IMR-90 (cell line): ENCODE data around the gene SLC50A1. TPM values are rescaled to one million over a fixed set of nuclear protein-coding genes. Genes with fewer than 3 reads are reported as not detected.

Experiments used
- ATAC-seq: fragments of 200-7000 bp; cut with Tn5 transposase; 2 replicates; pipeline ENCODE4 v1.9.1; 2020; ENCODE audit warnings: low read depth, mild to moderate bottlenecking, moderate library complexity
- BruUV-seq: library from RNA; stranded (reverse); fragments of 400-500 nt; replicated peaks from 2 replicates; lab custom pipeline; 2021; lab: Mats Ljungman, UMichigan
- CTCF ChIA-PET: fragments of 300-600 bp; formaldehyde crosslinking; extraction: SDS; loops from one replicate; lab custom pipeline; 2021; ENCODE audit warnings: antibody characterized with exemption; lab: Yijun Ruan, JAX
- POLR2A ChIA-PET: fragments of 300-600 bp; sonication (Branson Sonifier 250); formaldehyde crosslinking; loops from one replicate; lab custom pipeline; 2022; ENCODE audit warnings: antibody characterized with exemption; ENCODE audit not compliant: unreplicated experiment; lab: Charles Lee
- DNase-seq: peaks from one replicate; pipeline ENCODE4 v3.0.0; 2013
- H2AFZ ChIP-seq: replicated peaks from 2 replicates; pipeline ENCODE3; 2013; ENCODE audit warnings: low read length, mild to moderate bottlenecking; ENCODE audit not compliant: poor library complexity
- H2AK5ac ChIP-seq: 2 replicates; pipeline ENCODE4 v1.6.1; 2013; ENCODE audit warnings: low read depth, low read length, inconsistent platforms
- H2AK9ac ChIP-seq: replicated peaks from 2 replicates; pipeline ENCODE3; 2013; ENCODE audit warnings: mild to moderate bottlenecking, low read depth, low read length, moderate library complexity; ENCODE audit not compliant: poor library complexity
- H2BK120ac ChIP-seq: 2 replicates; pipeline ENCODE4 v1.6.1; 2013; ENCODE audit warnings: low read depth, low read length, inconsistent platforms
- H2BK15ac ChIP-seq: 3 replicates; pipeline ENCODE4 v1.6.1; 2013; ENCODE audit warnings: low read depth, low read length, inconsistent platforms
- H2BK20ac ChIP-seq: 2 replicates; pipeline ENCODE4 v1.6.1; 2013; ENCODE audit warnings: low read depth, mild to moderate bottlenecking, inconsistent platforms, low read length, moderate library complexity
- H2BK5ac ChIP-seq: 2 replicates; pipeline ENCODE4 v1.6.1; 2013; ENCODE audit warnings: mild to moderate bottlenecking, low read depth, low read length, inconsistent platforms; ENCODE audit not compliant: poor library complexity, severe bottlenecking
- H3K14ac ChIP-seq: replicated peaks from 2 replicates; pipeline ENCODE4 v1.6.1; 2013; ENCODE audit warnings: low read depth, low read length, inconsistent platforms
- H3K18ac ChIP-seq: 2 replicates; pipeline ENCODE4 v1.6.1; 2013; ENCODE audit warnings: low read depth, low read length, control low read depth
- H3K23ac ChIP-seq: 2 replicates; pipeline ENCODE4 v1.6.1; 2013; ENCODE audit warnings: low read depth, low read length, inconsistent platforms
- H3K27ac ChIP-seq: 2 replicates; pipeline ENCODE4 v1.5.1; 2013; ENCODE audit warnings: mild to moderate bottlenecking, control low read depth, low read length; ENCODE audit not compliant: insufficient read depth
- H3K27me3 ChIP-seq: 2 replicates; pipeline ENCODE4 v1.6.1; 2013; ENCODE audit warnings: low read length; ENCODE audit not compliant: control insufficient read depth, insufficient read depth
- H3K36me3 ChIP-seq: 2 replicates; pipeline ENCODE4 v1.6.1; 2013; ENCODE audit warnings: low read length, mixed read lengths; ENCODE audit not compliant: control insufficient read depth, insufficient read depth
- H3K4ac ChIP-seq: 2 replicates; pipeline ENCODE4 v1.6.1; 2013; ENCODE audit warnings: low read depth, low read length, inconsistent platforms
- H3K4me1 ChIP-seq: 2 replicates; pipeline ENCODE4 v1.6.1; 2013; ENCODE audit warnings: low read length, mixed read lengths; ENCODE audit not compliant: control insufficient read depth, insufficient read depth
- H3K4me2 ChIP-seq: 2 replicates; pipeline ENCODE4 v1.6.1; 2013; ENCODE audit warnings: low read depth, mild to moderate bottlenecking, control low read depth, low read length, moderate library complexity
- H3K4me3 ChIP-seq: 2 replicates; pipeline ENCODE4 v1.5.1; 2013; ENCODE audit warnings: low read depth, mild to moderate bottlenecking, control low read depth, low read length, moderate library complexity; ENCODE audit not compliant: insufficient read depth
- H3K56ac ChIP-seq: 2 replicates; pipeline ENCODE4 v1.6.1; 2013; ENCODE audit warnings: low read length, inconsistent platforms; ENCODE audit not compliant: insufficient read depth; ENCODE audit errors: extremely low read depth
- H3K79me1 ChIP-seq, 2 experiments: 2 replicates each; pipeline ENCODE4 v1.6.1; 2013; ENCODE audit warnings: low read length in 2 of 2, inconsistent platforms in 1 of 2, low read depth in 1 of 2
- H3K9ac ChIP-seq: 2 replicates; pipeline ENCODE4 v1.6.1; 2013; ENCODE audit warnings: low read depth, low read length, control low read depth
- H3K9me1 ChIP-seq: 2 replicates; pipeline ENCODE4 v1.6.1; 2013; ENCODE audit warnings: low read length, inconsistent platforms; ENCODE audit not compliant: insufficient read depth
- H3K9me3 ChIP-seq: 2 replicates; pipeline ENCODE4 v1.6.1; 2013; ENCODE audit warnings: low read length; ENCODE audit not compliant: control insufficient read depth, insufficient read depth
- H4K20me1 ChIP-seq: 2 replicates; pipeline ENCODE4 v1.6.1; 2013; ENCODE audit warnings: low read length, inconsistent platforms; ENCODE audit not compliant: insufficient read depth
- H4K5ac ChIP-seq: 2 replicates; pipeline ENCODE4 v1.6.1; 2013; ENCODE audit warnings: mild to moderate bottlenecking, low read depth, low read length, control low read depth
- H4K8ac ChIP-seq, 2 experiments: 2 replicates each; pipeline ENCODE4 v1.6.1; 2013; ENCODE audit warnings: low read depth in 2 of 2, low read length in 2 of 2, control low read depth in 1 of 2, inconsistent platforms in 1 of 2
- H4K91ac ChIP-seq: 2 replicates; pipeline ENCODE4 v1.6.1; 2013; ENCODE audit warnings: low read depth, low read length, inconsistent platforms; ENCODE audit not compliant: insufficient read depth
- BHLHE40 ChIP-seq: fragments of 150-350 bp; IDR thresholded peaks from 2 replicates; pipeline ENCODE4 v1.6.1; 2016; ENCODE audit warnings: mild to moderate bottlenecking, low read depth, low read length
- CEBPB ChIP-seq: IDR thresholded peaks from 2 replicates; pipeline ENCODE4 v1.6.1; 2012; ENCODE audit warnings: low read depth, low read length, improper control_type of control experiment
- CHD1 ChIP-seq: IDR thresholded peaks from 2 replicates; pipeline ENCODE4 v1.6.1; 2012; ENCODE audit warnings: low read depth, low read length, improper control_type of control experiment
- CTCF ChIP-seq: conservative IDR thresholded peaks from 2 replicates; pipeline ENCODE4 v1.5.1; 2012; ENCODE audit warnings: mild to moderate bottlenecking, low read depth, low read length, improper control_type of control experiment
- FOS ChIP-seq: fragments of 150-350 bp; IDR thresholded peaks from 2 replicates; pipeline ENCODE4 v1.6.1; 2016; ENCODE audit warnings: low read depth, low read length
- MAFK ChIP-seq: IDR thresholded peaks from 2 replicates; pipeline ENCODE4 v1.6.1; 2012; ENCODE audit warnings: low read depth, low read length, improper control_type of control experiment
- MAZ ChIP-seq: IDR thresholded peaks from 2 replicates; pipeline ENCODE4 v1.6.1; 2012; ENCODE audit warnings: low read depth, mild to moderate bottlenecking, low read length, improper control_type of control experiment, moderate library complexity, borderline replicate concordance
- MXI1 ChIP-seq: IDR thresholded peaks from 2 replicates; pipeline ENCODE4 v1.6.1; 2012; ENCODE audit warnings: low read depth, mild to moderate bottlenecking, low read length, moderate library complexity, borderline replicate concordance
- NFE2L2 ChIP-seq: fragments of 150-350 bp; IDR thresholded peaks from 2 replicates; pipeline ENCODE4 v1.6.1; 2016; ENCODE audit warnings: low read depth, mild to moderate bottlenecking, low read length
- POLR2A ChIP-seq: IDR thresholded peaks from 2 replicates; pipeline ENCODE4 v1.6.1; 2012; ENCODE audit warnings: mild to moderate bottlenecking, low read depth, low read length
- RAD21 ChIP-seq: IDR thresholded peaks from 2 replicates; pipeline ENCODE4 v1.6.1; 2012; ENCODE audit warnings: low read length, improper control_type of control experiment
- RCOR1 ChIP-seq: IDR thresholded peaks from 2 replicates; pipeline ENCODE4 v1.6.1; 2012; ENCODE audit warnings: mild to moderate bottlenecking, low read length, improper control_type of control experiment; ENCODE audit not compliant: insufficient replicate concordance
- RFX5 ChIP-seq: IDR thresholded peaks from 2 replicates; pipeline ENCODE4 v1.8.0; 2012; ENCODE audit warnings: low read depth, mild to moderate bottlenecking, low read length, moderate library complexity
- SMC3 ChIP-seq: fragments of 150-350 bp; IDR thresholded peaks from 2 replicates; pipeline ENCODE4 v1.6.1; 2016; ENCODE audit warnings: low read depth, mild to moderate bottlenecking, antibody characterized with exemption, low read length, moderate library complexity
- USF2 ChIP-seq: fragments of 150-350 bp; IDR thresholded peaks from 2 replicates; pipeline ENCODE4 v1.6.1; 2017; ENCODE audit warnings: mild to moderate bottlenecking, antibody characterized with exemption, low read length, low read depth
- WGBS, 2 experiments: methylation state at CpG; one replicate each; pipeline versions ENCODE4 v1.1.5 to v1.1.7; 2013; ENCODE audit warnings: missing lambda C conversion rate in 2 of 2; ENCODE audit not compliant: insufficient read length in 1 of 2; ENCODE audit errors: extremely low coverage in 2 of 2; 5-methylcytosine and 5-hydroxymethylcytosine counted together
- dilution Hi-C: fragments of 300-500 bp; cut with HindIII; formaldehyde crosslinking; loops from one replicate; pipeline ENCODE4 v1.14.3; 2018; ENCODE audit warnings: low sequenced_read_pairs; ENCODE audit not compliant: unreplicated experiment
- in situ Hi-C: fragments of 300-500 bp; cut with MboI; formaldehyde crosslinking; loops from 3 replicates; pipeline ENCODE4 v1.14.3; 2019; ENCODE audit warnings: low sequenced_read_pairs, inconsistent platforms, mixed read lengths
- intact Hi-C: fragments of 100-400 bp; cut with micrococcal nuclease; formaldehyde crosslinking; loops from 2 replicates; pipeline ENCODE4 v1.10.0; 2022
- polyA plus RNA-seq, 3 experiments: library from polyadenylated mRNA; depleted of rRNA; stranded (reverse); fragments of >200 nt; gene quantifications; 2 replicates each; pipeline ENCODE4 v1.2.3, GENCODE V29; 2012; ENCODE audit warnings: low replicate concordance in 1 of 3
- total RNA-seq: library from RNA; depleted of rRNA; stranded (reverse); fragments of >200 nt; gene quantifications from 2 replicates; pipeline ENCODE4 v1.2.3, GENCODE V29; 2012

Gene SLC50A1
- total and polyA plus RNA-seq, 2 of the 4 experiments (the other 2 are of a cell fraction), result 20.6 to 20.8 TPM

- H2BK5ac ChIP-seq, result no peak overlapping the region
- ChIA-PET CTCF (interaction anchor here (0.6 to 2.1 kb wide), 14 partner anchors 9 to 875 kb away, joined by 3 to 18 read pairs (median 3); partner anchors contain the start of genes EFNA4 and KRTCAP2), POLR2A (interaction anchor here (1.0 kb wide), 2 partner anchors 40 to 79 kb away, joined by 3 to 5 read pairs; partner anchors contain the start of gene ADAM15)
- no peaks in the 10 kb centered on the region for H4K20me1 ChIP-seq
- peak overlapping the region; percentile 29; the same call in 1 of the 2 replicates for H3K4me2 ChIP-seq
- ATAC-seq (peak; percentile 90), DNase-seq (peak; percentile 54)
- intact Hi-C loops (loop anchor here (1.0 to 5.0 kb wide), 2 partner anchors 36 to 76 kb away; partner anchors contain the start of gene EFNA1), in situ Hi-C loops (loop anchor here (5.0 kb wide), 1 partner anchor 76 kb away; no protein-coding TSS in a partner anchor), dilution Hi-C loops (no loop called here)
- H3K4ac ChIP-seq, result no peak overlapping the region
- no peak overlapping the region for H4K8ac ChIP-seq
- no peak overlapping the region for H3K4me3 ChIP-seq
- H2AK5ac ChIP-seq, result no peak overlapping the region; the same call in 1 of the 2 replicates
- no peaks in the 10 kb centered on the region for H3K36me3 ChIP-seq
- H3K9me3 ChIP-seq, result no peaks in the 10 kb centered on the region
- H3K27me3 ChIP-seq, result peaks cover 17% of the 10 kb centered on the region
- H4K5ac ChIP-seq, result no peak overlapping the region
- H2AFZ ChIP-seq, result peak overlapping the region; percentile 92
- peaks cover 7% of the 10 kb centered on the region; the same call in 1 of the 2 replicates for H3K4me1 ChIP-seq
- no peak overlapping the region for H3K18ac ChIP-seq
- no peak overlapping the region for H3K9ac ChIP-seq
- no peak overlapping the region for H2AK9ac ChIP-seq
- H3K9me1 ChIP-seq, result peaks cover 3% of the 10 kb centered on the region; the same call in 1 of the 2 replicates
- no peak overlapping the region for H4K91ac ChIP-seq
- BruUV-seq, result no TSS peak
- H3K79me1 ChIP-seq, result no peaks in the 10 kb centered on the region
- no peak overlapping the region for H2BK20ac ChIP-seq
- no peak overlapping the region for H3K23ac ChIP-seq
- H2BK15ac ChIP-seq, result no peak overlapping the region
- H2BK120ac ChIP-seq, result no peak overlapping the region
- H3K27ac ChIP-seq, result no peak overlapping the region
- peak overlapping the region; percentile 30; the same call in 1 of the 2 replicates for H3K14ac ChIP-seq
- no peak overlapping the region for H3K56ac ChIP-seq
- WGBS, 2 experiments, result no CpG with 5 or more reads among the region's 29 CpGs
- no peak for TF ChIP-seq MAFK
- TF ChIP-seq BHLHE40, result no peak
- no peak for TF ChIP-seq RCOR1
- TF ChIP-seq USF2, result peak; percentile 67; the same call in 1 of the 2 replicates
- peak; percentile 70; the same call in 1 of the 2 replicates for TF ChIP-seq MXI1
- TF ChIP-seq CEBPB, result no peak
- TF ChIP-seq SMC3, result peak; percentile 94
- no peak for TF ChIP-seq NFE2L2
- TF ChIP-seq FOS, result no peak
- TF ChIP-seq RAD21, result peak; percentile 81
- TF ChIP-seq MAZ, result no peak
- peak; percentile 93 for TF ChIP-seq CTCF
- no peak for TF ChIP-seq POLR2A
- no peak for TF ChIP-seq CHD1
- no peak for TF ChIP-seq RFX5
Observed at GRCh38 chr1:155091071-155092051, 44.3 kb upstream of the SLC50A1 start.
